WTC11 (cell line): ENCODE measurements around the gene S1PR3.

ENCODE experiments used
- CTCF ChIP-seq: fragments of 200-600 bp; IDR thresholded peaks from 2 replicates; pipeline ENCODE4 v1.8.0; 2022; ENCODE audit warnings: antibody characterized with exemption
- NR1H2 ChIP-seq: sonication (generic); formaldehyde crosslinking; IDR thresholded peaks from 2 replicates; pipeline ENCODE4 v1.9.0; 2021; ENCODE audit warnings: mild to moderate bottlenecking, moderate library complexity, missing genetic modification reagents
- USF2 ChIP-seq: sonication (generic); formaldehyde crosslinking; IDR thresholded peaks from 2 replicates; pipeline ENCODE4 v1.8.1; 2023; ENCODE audit warnings: mild to moderate bottlenecking, missing genetic modification reagents, moderate library complexity

- TF ChIP-seq USF2 (CRISPR knock-in tag) = no peak
- no peak for TF ChIP-seq CTCF
- no peak for TF ChIP-seq NR1H2
Measured at GRCh38 chr9:88994469-88995199, 3.4 kb downstream of the S1PR3 start.
